ENCODE data around the gene CSGALNACT2.

The CSGALNACT2 gene

DNA sequence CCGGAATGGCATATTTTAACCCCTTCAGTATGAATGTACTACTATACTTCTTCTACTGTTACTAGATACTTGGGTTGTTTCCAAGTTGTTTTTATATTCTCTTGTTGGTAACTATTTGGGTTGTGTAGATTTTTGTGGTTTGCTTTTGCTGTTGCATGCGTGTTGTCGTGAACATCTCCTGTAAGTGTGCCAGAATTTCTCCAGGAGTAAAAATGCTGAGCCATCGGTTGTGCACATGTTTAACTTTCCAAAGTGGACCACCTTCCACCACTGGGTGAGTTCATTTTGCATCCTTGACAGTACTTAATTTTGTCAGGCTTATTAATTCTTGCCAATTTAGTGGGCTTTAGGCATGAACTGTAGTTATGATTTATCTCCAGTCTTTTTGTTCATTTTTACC lies 47.9 kb downstream of the CSGALNACT2 start:
- DNase-seq (ENCODE audit: insufficient read length, low spot score), result no peak
- no peak for FAIRE-seq
- TF ChIP-seq CTCF (IDR thresholded peaks at IDR 0.05; ENCODE audit: insufficient read depth, missing control alignments), result no peak

DNA sequence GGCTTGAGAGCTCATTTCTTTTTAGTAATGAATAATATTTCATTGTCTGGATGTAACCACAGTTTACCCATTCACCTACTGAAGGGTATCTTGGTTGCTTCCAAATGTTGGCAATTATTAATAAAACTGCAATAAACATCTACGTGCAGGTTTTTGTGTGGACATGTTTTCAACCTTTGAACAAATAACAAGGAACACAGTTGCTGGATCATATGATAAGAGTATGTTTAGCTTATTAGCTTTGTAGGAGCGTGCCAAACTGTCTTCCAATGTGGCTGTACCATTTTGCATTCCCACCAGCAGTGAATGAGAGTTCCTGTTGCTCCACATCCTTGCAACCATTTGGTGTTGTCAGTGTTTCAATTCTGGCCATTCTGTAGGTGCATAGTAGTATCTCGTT lies 49.0 kb downstream of the CSGALNACT2 start:
- no peak for TF ChIP-seq CTCF (IDR thresholded peaks at IDR 0.05; ENCODE audit: insufficient read depth, missing control alignments)

GRCh38 chr10:43188702-43189101 lies 50.5 kb downstream of the CSGALNACT2 start:
- FAIRE-seq, result no peak
- TF ChIP-seq CTCF (IDR thresholded peaks at IDR 0.05; ENCODE audit: insufficient read depth, missing control alignments), result no peak
- no peak for DNase-seq (ENCODE audit: insufficient read length, low spot score)

More for the DNA sequence above, 49.0 kb downstream of the CSGALNACT2 start:
- FAIRE-seq (no peak), DNase-seq (ENCODE audit: insufficient read length, low spot score) (no peak)

- FAIRE-seq, result no peak
- no peak for TF ChIP-seq CTCF (IDR thresholded peaks at IDR 0.05; ENCODE audit: insufficient read depth, missing control alignments)
- no peak for DNase-seq (ENCODE audit: insufficient read length, low spot score)
These were observed 52.0 kb downstream of the CSGALNACT2 start for GRCh38 chr10:43190289-43190688.

DNA sequence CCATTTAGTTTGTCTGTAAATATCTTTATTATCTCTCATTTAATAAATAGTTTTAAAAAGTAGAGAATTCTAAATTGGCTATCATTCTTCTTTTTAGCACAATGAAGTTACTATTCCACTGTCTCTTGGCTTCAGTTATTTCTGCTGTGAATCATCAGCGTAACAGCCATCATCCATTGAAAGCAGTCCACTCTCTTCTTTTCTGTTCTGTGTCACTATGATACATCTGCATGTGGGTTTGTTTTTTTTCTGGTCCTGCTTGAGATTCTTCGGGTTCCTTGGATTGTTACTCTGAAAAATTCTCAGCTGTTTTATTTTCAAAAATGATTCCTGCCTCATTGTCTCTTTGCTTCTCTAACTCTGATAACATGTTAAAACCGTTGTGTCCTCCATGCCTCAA lies 52.5 kb downstream of the CSGALNACT2 start:
- DNase-seq (ENCODE audit: insufficient read length, low spot score), result no peak
- no peak for TF ChIP-seq CTCF (IDR thresholded peaks at IDR 0.05; ENCODE audit: insufficient read depth, missing control alignments)
- FAIRE-seq, result no peak

GRCh38 chr10:43192884-43193283 lies 54.6 kb downstream of the CSGALNACT2 start:
- TF ChIP-seq CTCF (IDR thresholded peaks at IDR 0.05; ENCODE audit: insufficient read depth, missing control alignments), result no peak
- FAIRE-seq (no peak), DNase-seq (ENCODE audit: insufficient read length, low spot score) (no peak)

GRCh38 chr10:43193496-43194080 lies 55.3 kb downstream of the CSGALNACT2 start:
- FAIRE-seq (no peak), DNase-seq (ENCODE audit: insufficient read length, low spot score) (peak; percentile 10)

More at GRCh38 chr10:43193496-43194080, 55.3 kb downstream of the CSGALNACT2 start:
- TF ChIP-seq CTCF (IDR thresholded peaks at IDR 0.05; ENCODE audit: insufficient read depth, missing control alignments), result no peak

Measured in D721Med (cell line).